Kidney epithelial cell (primary cell): ENCODE measurements around the gene OR6B2. TPM values are rescaled to one million over a fixed set of nuclear protein-coding genes. Genes with fewer than 3 reads are reported as not detected.

Experiments used
- DNase-seq: peaks from one replicate; pipeline ENCODE4 v3.0.0-alpha.2; 2010; ENCODE audit warnings: low read depth
- H3K27me3 ChIP-seq: 2 replicates; pipeline ENCODE4 v1.6.0; 2011; ENCODE audit warnings: low read length; ENCODE audit not compliant: control insufficient read depth, insufficient read depth
- H3K36me3 ChIP-seq: 2 replicates; pipeline ENCODE4 v1.5.1; 2011; ENCODE audit warnings: low read length; ENCODE audit not compliant: control insufficient read depth, insufficient read depth
- H3K4me3 ChIP-seq: 2 replicates; pipeline ENCODE4 v1.5.1; 2011; ENCODE audit warnings: low read depth, mild to moderate bottlenecking, control low read depth, low read length
- total RNA-seq: library from RNA; depleted of rRNA; stranded (reverse); fragments of >200 nt; gene quantifications from 2 replicates; pipeline ENCODE4 v1.2.3, GENCODE V29; 2015
- TF ChIP-seq, protein P1 (sequence below): IDR thresholded peaks from 2 replicates; pipeline ENCODE4 v1.5.1; 2011; ENCODE audit warnings: mild to moderate bottlenecking, moderate library complexity, low read length, control low read depth, inconsistent platforms; ENCODE audit not compliant: insufficient read depth, poor library complexity, severe bottlenecking

OR6B2 gene
- total RNA-seq, 1 donor from 2014 or later, result not detected

GRCh38 chr2:239985356-239985755 is 44.9 kb downstream of the OR6B2 start:
- TF ChIP-seq, protein P1, sequence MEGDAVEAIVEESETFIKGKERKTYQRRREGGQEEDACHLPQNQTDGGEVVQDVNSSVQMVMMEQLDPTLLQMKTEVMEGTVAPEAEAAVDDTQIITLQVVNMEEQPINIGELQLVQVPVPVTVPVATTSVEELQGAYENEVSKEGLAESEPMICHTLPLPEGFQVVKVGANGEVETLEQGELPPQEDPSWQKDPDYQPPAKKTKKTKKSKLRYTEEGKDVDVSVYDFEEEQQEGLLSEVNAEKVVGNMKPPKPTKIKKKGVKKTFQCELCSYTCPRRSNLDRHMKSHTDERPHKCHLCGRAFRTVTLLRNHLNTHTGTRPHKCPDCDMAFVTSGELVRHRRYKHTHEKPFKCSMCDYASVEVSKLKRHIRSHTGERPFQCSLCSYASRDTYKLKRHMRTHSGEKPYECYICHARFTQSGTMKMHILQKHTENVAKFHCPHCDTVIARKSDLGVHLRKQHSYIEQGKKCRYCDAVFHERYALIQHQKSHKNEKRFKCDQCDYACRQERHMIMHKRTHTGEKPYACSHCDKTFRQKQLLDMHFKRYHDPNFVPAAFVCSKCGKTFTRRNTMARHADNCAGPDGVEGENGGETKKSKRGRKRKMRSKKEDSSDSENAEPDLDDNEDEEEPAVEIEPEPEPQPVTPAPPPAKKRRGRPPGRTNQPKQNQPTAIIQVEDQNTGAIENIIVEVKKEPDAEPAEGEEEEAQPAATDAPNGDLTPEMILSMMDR, result no peak
- no peak for DNase-seq
- peaks cover 4% of the 10 kb centered on the region for H3K36me3 ChIP-seq

GRCh38 chr2:239984421-239985194 is 45.6 kb downstream of the OR6B2 start:
- DNase-seq, result no peak
- Histone ChIP-seq H3K4me3 (no peak overlapping the region), H3K36me3 (peaks cover 4% of the 10 kb centered on the region), H3K27me3 (no peaks in the 10 kb centered on the region)
- TF ChIP-seq, protein P1, result no peak

More at GRCh38 chr2:239985356-239985755, 44.9 kb downstream of the OR6B2 start:
- Histone ChIP-seq H3K27me3 (no peaks in the 10 kb centered on the region), H3K4me3 (no peak overlapping the region)

DNA sequence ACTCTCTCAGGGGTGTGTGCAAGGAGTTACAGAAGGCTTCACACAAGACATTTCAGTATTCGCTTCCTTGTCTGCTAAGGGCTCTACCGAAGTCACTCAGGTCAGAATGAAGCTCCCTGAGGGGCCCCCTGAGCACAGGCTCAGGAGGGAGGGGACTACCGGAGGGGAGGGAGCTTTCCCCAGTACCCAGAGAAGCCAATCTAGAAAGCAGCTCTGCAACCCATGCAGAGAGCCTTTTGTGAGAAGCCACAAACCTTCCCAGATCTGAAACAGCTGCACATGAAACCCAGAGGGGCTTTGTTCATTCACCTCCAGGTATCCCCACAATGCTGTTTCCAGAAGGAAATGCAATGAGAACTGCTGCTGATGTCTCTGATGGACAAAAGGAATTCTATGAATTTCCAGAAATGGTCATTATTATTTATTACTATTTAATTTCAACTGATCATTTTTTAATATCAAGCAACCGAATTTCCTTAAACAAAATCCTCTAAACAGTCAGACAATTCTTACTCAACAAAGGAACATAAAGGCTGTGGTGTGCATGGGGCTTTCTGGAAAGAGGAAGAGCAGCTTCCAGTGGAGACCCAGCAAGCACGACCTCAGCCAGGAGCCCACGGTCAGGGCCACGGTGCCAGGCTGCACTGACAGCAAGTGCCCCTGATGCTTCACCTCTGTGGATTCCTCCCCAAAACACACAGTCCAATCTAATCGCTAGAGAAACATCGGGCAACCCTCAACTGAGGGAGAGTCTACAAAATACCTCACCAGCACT is 47.0 kb downstream of the OR6B2 start:
- Histone ChIP-seq H3K36me3 (peaks cover 4% of the 10 kb centered on the region), H3K27me3 (no peaks in the 10 kb centered on the region), H3K4me3 (no peak overlapping the region)
- TF ChIP-seq, protein P1, result no peak
- no peak for DNase-seq

Other genes starting within 250 kb of the OR6B2 start
- 123 and 172 TPM in 2 replicates for gene NDUFA10, start 5.1 kb downstream of the OR6B2 start, total RNA-seq
- not detected in 2 replicates for gene OR6B3, start 23.1 kb upstream of the OR6B2 start, total RNA-seq
- 164 and 186 TPM in 2 replicates for gene COPS9, start 105.9 kb upstream of the OR6B2 start, total RNA-seq
- gene OTOS, start 110.2 kb upstream of the OR6B2 start, total RNA-seq, result not detected in 2 replicates